Stimulated activated CD8-positive, alpha-beta memory T cell treated with anti-CD3 and anti-CD28 coated beads, Interleukin-12 subunit alpha, Interleukin-12 subunit beta, amount 100 ng/mL, for 1 hour (primary cell): ENCODE results near the gene MAJIN.

Source experiments
- DNase-seq: peaks from one replicate; pipeline ENCODE4 v3.0.0-alpha.2; 2020; ENCODE audit warnings: low read depth

The MAJIN gene

GRCh38 chr11:64911689-64912088 is 60.2 kb downstream of the MAJIN start:
- no peak for DNase-seq

GRCh38 chr11:64911142-64911541 is 60.8 kb downstream of the MAJIN start:
- no peak for DNase-seq

- no peak for DNase-seq
Measured at GRCh38 chr11:64910451-64911093, 61.3 kb downstream of the MAJIN start.

GRCh38 chr11:64909653-64910343 is 62.1 kb downstream of the MAJIN start:
- DNase-seq = no peak

GRCh38 chr11:64908766-64909165 is 63.1 kb downstream of the MAJIN start:
- no peak for DNase-seq

- no peak for DNase-seq
Measured at GRCh38 chr11:64906314-64906635, 65.6 kb downstream of the MAJIN start.

GRCh38 chr11:64905516-64906313 is 66.2 kb downstream of the MAJIN start:
- DNase-seq = no peak

GRCh38 chr11:64903291-64903833 is 68.5 kb downstream of the MAJIN start:
- no peak for DNase-seq

- DNase-seq = no peak
Measured at GRCh38 chr11:64902102-64902900, 69.6 kb downstream of the MAJIN start.

GRCh38 chr11:64900774-64901173 is 71.1 kb downstream of the MAJIN start:
- DNase-seq = no peak

GRCh38 chr11:64900263-64900678 is 71.6 kb downstream of the MAJIN start:
- DNase-seq = peak; percentile 51

GRCh38 chr11:64898541-64898940 is 73.4 kb downstream of the MAJIN start:
- no peak for DNase-seq

- DNase-seq = no peak
Measured at GRCh38 chr11:64898076-64898445, 73.8 kb downstream of the MAJIN start.

GRCh38 chr11:64897381-64898075 is 74.4 kb downstream of the MAJIN start:
- DNase-seq = no peak

- no peak for DNase-seq
Measured at GRCh38 chr11:64896448-64897022, 75.4 kb downstream of the MAJIN start.

GRCh38 chr11:64894812-64895452 is 77.0 kb downstream of the MAJIN start:
- DNase-seq = no peak

- DNase-seq = peak; percentile 89
Measured at GRCh38 chr11:64894070-64894811, 77.7 kb downstream of the MAJIN start.

GRCh38 chr11:64893194-64894069 is 78.5 kb downstream of the MAJIN start:
- DNase-seq = no peak

- no peak for DNase-seq
Measured at GRCh38 chr11:64892838-64893193, 79.1 kb downstream of the MAJIN start.
